PC-3 (cell line): ENCODE data around the gene ACVR1. TPM values are rescaled to one million over a fixed set of nuclear protein-coding genes. Genes with fewer than 3 reads are reported as not detected.

Experiments
- ATAC-seq: fragments of 200-7000 bp; cut with Tn5 transposase; 2 replicates; pipeline ENCODE4 v1.9.1; 2020; ENCODE audit warnings: mild to moderate bottlenecking, moderate library complexity
- BruUV-seq: library from RNA; stranded (reverse); fragments of 400-500 nt; replicated peaks from 2 replicates; lab custom pipeline; 2021; lab: Mats Ljungman, UMichigan
- CTCF ChIA-PET: fragments of 300-600 bp; sonication (Branson Sonifier 250); formaldehyde crosslinking; loops from one replicate; lab custom pipeline; 2022; ENCODE audit warnings: antibody characterized with exemption; lab: Charles Lee
- POLR2A ChIA-PET: fragments of 300-600 bp; sonication (Branson Sonifier 250); formaldehyde crosslinking; loops from one replicate; lab custom pipeline; 2022; ENCODE audit warnings: antibody characterized with exemption; ENCODE audit not compliant: unreplicated experiment; lab: Charles Lee
- DNase-seq: peaks from one replicate; pipeline ENCODE4 v3.0.0-alpha.2; 2015
- H2AFZ ChIP-seq: fragments of 300-600 bp; sonication (generic); 2 replicates; pipeline ENCODE4 v1.6.0; 2016; ENCODE audit warnings: antibody characterized with exemption, low read length
- H3F3A ChIP-seq: fragments of 300-600 bp; sonication (generic); one replicate; pipeline ENCODE4 v1.6.0; 2017; ENCODE audit warnings: antibody characterized with exemption, low read length, control low read depth, mild to moderate bottlenecking; ENCODE audit not compliant: unreplicated experiment
- H3K27ac ChIP-seq: fragments of 300-600 bp; sonication (generic); 2 replicates; pipeline ENCODE4 v1.5.1; 2016; ENCODE audit warnings: mild to moderate bottlenecking, low read length
- H3K27me3 ChIP-seq: fragments of 300-600 bp; sonication (generic); 2 replicates; pipeline ENCODE4 v1.6.1; 2016; ENCODE audit warnings: low read length, mixed read lengths
- H3K36me3 ChIP-seq: fragments of 300-600 bp; sonication (generic); 2 replicates; pipeline ENCODE4 v1.6.1; 2016; ENCODE audit warnings: low read depth, mixed run types, low read length, mixed read lengths
- H3K4me1 ChIP-seq: fragments of 300-600 bp; sonication (generic); 2 replicates; pipeline ENCODE4 v1.5.1; 2016; ENCODE audit warnings: low read length; ENCODE audit not compliant: insufficient read depth
- H3K4me2 ChIP-seq: fragments of 300-600 bp; sonication (generic); 2 replicates; pipeline ENCODE4 v1.6.0; 2016; ENCODE audit warnings: low read length
- H3K4me3 ChIP-seq: fragments of 300-600 bp; sonication (generic); 2 replicates; pipeline ENCODE4 v1.5.1; 2016; ENCODE audit warnings: mild to moderate bottlenecking, low read length, mixed read lengths
- H3K79me2 ChIP-seq: fragments of 300-600 bp; sonication (generic); 2 replicates; pipeline ENCODE4 v1.6.1; 2017; ENCODE audit warnings: low read length, mixed read lengths
- H3K9ac ChIP-seq: fragments of 300-600 bp; sonication (generic); 2 replicates; pipeline ENCODE4 v1.6.0; 2016; ENCODE audit warnings: mild to moderate bottlenecking, low read length
- H3K9me2 ChIP-seq: fragments of 300-600 bp; sonication (generic); replicated peaks from 2 replicates; pipeline ENCODE4 v1.6.1; 2016; ENCODE audit warnings: mixed run types, low read length, mixed read lengths
- H3K9me3 ChIP-seq: fragments of 300-600 bp; sonication (generic); 2 replicates; pipeline ENCODE4 v1.6.1; 2016; ENCODE audit warnings: low read length, mixed read lengths
- H4K20me1 ChIP-seq: fragments of 300-600 bp; sonication (generic); 2 replicates; pipeline ENCODE4 v1.6.1; 2016; ENCODE audit warnings: low read length, mixed read lengths
- EZH2 ChIP-seq: fragments of 300-600 bp; sonication (generic); IDR thresholded peaks from one replicate; pipeline ENCODE4 v1.6.1; 2017; ENCODE audit warnings: antibody characterized with exemption, mild to moderate bottlenecking, low read length; ENCODE audit not compliant: unreplicated experiment
- EZH2phosphoT487 ChIP-seq: fragments of 300-600 bp; sonication (generic); IDR thresholded peaks from 2 replicates; pipeline ENCODE4 v1.6.1; 2018; ENCODE audit warnings: mild to moderate bottlenecking, antibody characterized with exemption, low read length, borderline replicate concordance
- intact Hi-C: fragments of 100-400 bp; cut with micrococcal nuclease; formaldehyde crosslinking; loops from 2 replicates; pipeline ENCODE4 v1.9.0; 2023
- total RNA-seq: library from RNA; depleted of rRNA; stranded (reverse); fragments of >200 nt; gene quantifications from 2 replicates; pipeline ENCODE4 v1.2.3, GENCODE V29; 2014
- TF ChIP-seq, protein P1 (sequence below): fragments of 300-600 bp; sonication (generic); conservative IDR thresholded peaks from 2 replicates; pipeline ENCODE4 v1.5.1; 2017; ENCODE audit warnings: antibody characterized with exemption, low read depth, mild to moderate bottlenecking, low read length

The ACVR1 gene
- total RNA-seq, 1 experiment from 2014 or later = 6.7 TPM

DNA sequence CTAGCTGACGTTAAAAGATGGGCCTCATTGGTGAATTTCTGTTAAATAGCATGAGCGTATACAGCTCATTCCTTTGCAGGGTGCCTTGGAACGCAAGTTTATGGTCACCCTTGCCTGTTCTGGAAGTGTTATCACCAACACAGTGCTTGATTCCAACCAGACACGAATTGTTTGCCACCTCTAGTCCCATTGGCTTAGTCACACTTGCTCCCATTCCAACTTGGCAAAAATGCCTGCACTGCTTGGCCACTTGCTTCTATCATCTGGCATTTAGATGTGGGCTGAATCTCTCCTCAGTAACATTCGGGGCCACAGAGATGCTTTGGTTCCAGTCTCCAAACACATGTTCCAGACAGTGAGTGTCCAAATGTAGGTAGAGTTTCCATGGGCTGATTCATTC, 27.5 kb upstream of the ACVR1 start:
- CTCF ChIA-PET = no interaction called here

DNA sequence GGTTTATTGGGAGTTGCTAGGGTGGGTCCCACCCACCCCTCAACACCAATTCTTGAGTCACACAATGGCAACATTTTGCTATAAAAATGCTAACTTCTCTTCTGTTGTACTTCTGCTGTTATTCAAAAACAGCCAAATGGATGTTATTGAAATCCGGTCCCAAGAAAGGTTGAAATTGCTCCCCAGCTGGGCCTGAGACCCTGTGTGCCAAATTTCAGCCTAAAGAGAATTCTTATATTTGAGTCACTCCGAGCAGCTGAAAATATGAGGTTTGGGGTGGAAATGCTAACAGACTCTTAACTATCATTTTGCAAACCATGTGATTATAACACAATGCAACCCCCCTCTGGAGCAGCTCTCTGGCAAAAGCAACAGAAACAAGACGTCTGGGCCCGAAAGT, 27.0 kb upstream of the ACVR1 start:
- CTCF ChIA-PET = no interaction called here
- BruUV-seq = no TSS peak
- Histone ChIP-seq H3K4me2 (no peak overlapping the region), H3K9me2 (no peaks in the 10 kb centered on the region), H4K20me1 (no peaks in the 10 kb centered on the region), H2AFZ (no peak overlapping the region), H3K27ac (no peak overlapping the region), H3K4me3 (no peak overlapping the region), H3K9ac (no peak overlapping the region), H3K79me2 (no peaks in the 10 kb centered on the region), H3K9me3 (no peaks in the 10 kb centered on the region), H3F3A (no peaks in the 10 kb centered on the region), H3K27me3 (no peaks in the 10 kb centered on the region), H3K36me3 (no peaks in the 10 kb centered on the region), H3K4me1 (peaks cover 6% of the 10 kb centered on the region; the same call in 1 of the 2 replicates)
- POLR2A ChIA-PET = no interaction called here
- intact Hi-C loops = no loop called here
- TF ChIP-seq, protein P1, sequence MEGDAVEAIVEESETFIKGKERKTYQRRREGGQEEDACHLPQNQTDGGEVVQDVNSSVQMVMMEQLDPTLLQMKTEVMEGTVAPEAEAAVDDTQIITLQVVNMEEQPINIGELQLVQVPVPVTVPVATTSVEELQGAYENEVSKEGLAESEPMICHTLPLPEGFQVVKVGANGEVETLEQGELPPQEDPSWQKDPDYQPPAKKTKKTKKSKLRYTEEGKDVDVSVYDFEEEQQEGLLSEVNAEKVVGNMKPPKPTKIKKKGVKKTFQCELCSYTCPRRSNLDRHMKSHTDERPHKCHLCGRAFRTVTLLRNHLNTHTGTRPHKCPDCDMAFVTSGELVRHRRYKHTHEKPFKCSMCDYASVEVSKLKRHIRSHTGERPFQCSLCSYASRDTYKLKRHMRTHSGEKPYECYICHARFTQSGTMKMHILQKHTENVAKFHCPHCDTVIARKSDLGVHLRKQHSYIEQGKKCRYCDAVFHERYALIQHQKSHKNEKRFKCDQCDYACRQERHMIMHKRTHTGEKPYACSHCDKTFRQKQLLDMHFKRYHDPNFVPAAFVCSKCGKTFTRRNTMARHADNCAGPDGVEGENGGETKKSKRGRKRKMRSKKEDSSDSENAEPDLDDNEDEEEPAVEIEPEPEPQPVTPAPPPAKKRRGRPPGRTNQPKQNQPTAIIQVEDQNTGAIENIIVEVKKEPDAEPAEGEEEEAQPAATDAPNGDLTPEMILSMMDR = no peak
- TF ChIP-seq EZH2 (no peak), EZH2phosphoT487 (no peak)
- DNase-seq = no peak
- no peak for ATAC-seq

More for the DNA sequence above, 27.5 kb upstream of the ACVR1 start:
- Histone ChIP-seq H3K27me3 (no peaks in the 10 kb centered on the region), H3K79me2 (no peaks in the 10 kb centered on the region), H3K9ac (no peak overlapping the region), H3K4me3 (no peak overlapping the region), H3K9me2 (no peaks in the 10 kb centered on the region), H3K4me2 (no peak overlapping the region), H3F3A (no peaks in the 10 kb centered on the region), H2AFZ (no peak overlapping the region), H3K4me1 (0 out of 2 replicates have a peak, but pooled peaks cover 2% of the 10 kb centered on the region), H3K36me3 (no peaks in the 10 kb centered on the region), H3K27ac (no peak overlapping the region), H3K9me3 (no peaks in the 10 kb centered on the region), H4K20me1 (no peaks in the 10 kb centered on the region)
- DNase-seq = no peak
- no TSS peak for BruUV-seq
- intact Hi-C loops = no loop called here
- POLR2A ChIA-PET = no interaction called here
- ATAC-seq = no peak
- TF ChIP-seq EZH2phosphoT487 (no peak), EZH2 (no peak)
- TF ChIP-seq, protein P1 = no peak

DNA sequence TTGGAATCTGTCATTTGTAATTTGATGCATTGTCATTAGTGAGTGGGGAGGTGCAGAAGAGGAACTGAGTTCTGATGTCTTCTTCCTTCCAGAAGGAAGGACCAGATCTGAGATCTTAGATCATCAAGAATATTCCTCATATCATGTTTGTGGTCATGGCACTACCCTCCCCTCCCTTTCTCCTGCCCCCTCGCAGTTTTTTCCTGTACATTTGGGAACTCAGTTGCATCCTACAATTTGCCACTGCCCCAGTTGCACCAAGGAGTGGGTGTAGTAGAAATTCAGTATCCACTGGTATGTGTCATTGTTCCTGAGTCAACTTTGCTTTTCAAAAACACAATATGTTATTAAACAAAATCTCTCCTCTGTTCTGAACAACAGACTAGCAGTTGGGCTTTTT, 26.6 kb upstream of the ACVR1 start:
- ATAC-seq (no peak), DNase-seq (no peak)
- Histone ChIP-seq H3K27ac (no peak overlapping the region), H3K9ac (no peak overlapping the region), H3K4me3 (no peak overlapping the region), H3K9me3 (no peaks in the 10 kb centered on the region), H2AFZ (no peak overlapping the region), H3F3A (no peaks in the 10 kb centered on the region), H3K4me1 (peaks cover 10% of the 10 kb centered on the region; the same call in 1 of the 2 replicates), H3K9me2 (no peaks in the 10 kb centered on the region), H3K27me3 (no peaks in the 10 kb centered on the region), H3K4me2 (no peak overlapping the region), H4K20me1 (no peaks in the 10 kb centered on the region), H3K79me2 (no peaks in the 10 kb centered on the region), H3K36me3 (no peaks in the 10 kb centered on the region)
- intact Hi-C loops = no loop called here
- BruUV-seq = no TSS peak
- TF ChIP-seq EZH2phosphoT487 (no peak), EZH2 (no peak)
- TF ChIP-seq, protein P1 = no peak
- CTCF ChIA-PET = no interaction called here
- POLR2A ChIA-PET = no interaction called here
